Measurements from ENCODE around the gene NFE2L2.

DNA sequence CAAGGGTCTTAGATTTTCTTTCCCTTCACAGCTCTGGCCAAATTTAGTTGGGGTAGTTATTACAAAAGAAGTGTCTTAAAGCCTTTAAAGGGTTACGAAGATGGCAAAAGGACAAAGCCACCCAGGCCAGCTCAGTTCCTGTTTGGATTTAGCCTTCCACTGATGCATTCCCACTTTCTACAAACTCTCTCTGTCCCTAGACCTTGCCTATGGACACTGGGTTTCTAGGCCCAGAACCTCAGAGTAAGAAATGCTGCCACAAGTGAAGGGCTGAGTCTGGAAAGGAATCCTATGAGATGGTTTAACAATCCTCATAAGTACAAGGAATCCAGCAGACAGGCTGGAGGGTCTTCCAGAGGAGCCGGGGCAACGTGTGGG lies 13.4 kb downstream of the NFE2L2 start:
- TF ChIP-seq, protein P1, sequence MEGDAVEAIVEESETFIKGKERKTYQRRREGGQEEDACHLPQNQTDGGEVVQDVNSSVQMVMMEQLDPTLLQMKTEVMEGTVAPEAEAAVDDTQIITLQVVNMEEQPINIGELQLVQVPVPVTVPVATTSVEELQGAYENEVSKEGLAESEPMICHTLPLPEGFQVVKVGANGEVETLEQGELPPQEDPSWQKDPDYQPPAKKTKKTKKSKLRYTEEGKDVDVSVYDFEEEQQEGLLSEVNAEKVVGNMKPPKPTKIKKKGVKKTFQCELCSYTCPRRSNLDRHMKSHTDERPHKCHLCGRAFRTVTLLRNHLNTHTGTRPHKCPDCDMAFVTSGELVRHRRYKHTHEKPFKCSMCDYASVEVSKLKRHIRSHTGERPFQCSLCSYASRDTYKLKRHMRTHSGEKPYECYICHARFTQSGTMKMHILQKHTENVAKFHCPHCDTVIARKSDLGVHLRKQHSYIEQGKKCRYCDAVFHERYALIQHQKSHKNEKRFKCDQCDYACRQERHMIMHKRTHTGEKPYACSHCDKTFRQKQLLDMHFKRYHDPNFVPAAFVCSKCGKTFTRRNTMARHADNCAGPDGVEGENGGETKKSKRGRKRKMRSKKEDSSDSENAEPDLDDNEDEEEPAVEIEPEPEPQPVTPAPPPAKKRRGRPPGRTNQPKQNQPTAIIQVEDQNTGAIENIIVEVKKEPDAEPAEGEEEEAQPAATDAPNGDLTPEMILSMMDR (IDR thresholded peaks at IDR 0.05; ENCODE audit: low read depth, low read length): no peak
- TF ChIP-seq EZH2phosphoT487 (IDR thresholded peaks at IDR 0.05; ENCODE audit: low read depth): no peak
